Measurements from ENCODE around the gene PHTF1.

PHTF1 gene

GRCh38 chr1:113677250-113678158 lies 81.8 kb downstream of the PHTF1 start:
- Histone ChIP-seq H2BK120ac (ENCODE audit: low read depth, low read length) (no peak overlapping the region), H3K4me3 (ENCODE audit: low read length) (no peak overlapping the region), H3K36me3 (ENCODE audit: control insufficient read depth, insufficient read depth, low read length) (no peaks in the 10 kb centered on the region), H3K27ac (ENCODE audit: low read depth, low read length) (no peak overlapping the region), H3K4ac (ENCODE audit: low read depth, low read length) (no peak overlapping the region), H3K79me1 (ENCODE audit: low read length) (no peaks in the 10 kb centered on the region), H3K9ac (ENCODE audit: low read length) (no peak overlapping the region), H3K27me3 (ENCODE audit: insufficient read depth, low read length, poor library complexity) (no peaks in the 10 kb centered on the region), H3K4me1 (ENCODE audit: control insufficient read depth, low read depth, low read length) (no peaks in the 10 kb centered on the region), H2BK5ac (ENCODE audit: low read length) (no peak overlapping the region), H3K4me2 (ENCODE audit: low read length) (no peak overlapping the region), H2BK15ac (replicated peaks; ENCODE audit: low read depth) (no peak overlapping the region), H4K8ac (ENCODE audit: low read depth, low read length) (no peak overlapping the region), H2AK5ac (ENCODE audit: low read length) (no peak overlapping the region), H3K79me2 (ENCODE audit: control insufficient read depth, insufficient read depth, low read length) (no peaks in the 10 kb centered on the region), H3K56ac (ENCODE audit: low read length) (no peak overlapping the region), H3K23ac (ENCODE audit: low read length) (no peak overlapping the region), H4K5ac (ENCODE audit: low read length) (no peak overlapping the region), H3K18ac (ENCODE audit: low read length) (no peak overlapping the region)
- WGBS (ENCODE audit: extremely low coverage, insufficient coverage, low lambda C conversion rate), result no CpG with 5 or more reads among the region's 7 CpGs
- peak; percentile 53 for DNase-seq

- H4K5ac ChIP-seq (ENCODE audit: low read length), result no peak overlapping the region
- H3K27ac ChIP-seq (ENCODE audit: low read depth, low read length), result no peak overlapping the region
- no peaks in the 10 kb centered on the region for H3K27me3 ChIP-seq (ENCODE audit: insufficient read depth, low read length, poor library complexity)
- H3K9ac ChIP-seq (ENCODE audit: low read length), result no peak overlapping the region
- WGBS (ENCODE audit: extremely low coverage, insufficient coverage, low lambda C conversion rate), result no CpG with 5 or more reads among the region's 5 CpGs
- H3K23ac ChIP-seq (ENCODE audit: low read length), result no peak overlapping the region
- no peak for DNase-seq
- no peak overlapping the region for H3K56ac ChIP-seq (ENCODE audit: low read length)
- no peak overlapping the region for H3K4me3 ChIP-seq (ENCODE audit: low read length)
- no peak overlapping the region for H2AK5ac ChIP-seq (ENCODE audit: low read length)
- H2BK15ac ChIP-seq (replicated peaks; ENCODE audit: low read depth), result no peak overlapping the region
- H2BK5ac ChIP-seq (ENCODE audit: low read length), result no peak overlapping the region
- H2BK120ac ChIP-seq (ENCODE audit: low read depth, low read length), result no peak overlapping the region
- no peaks in the 10 kb centered on the region for H3K36me3 ChIP-seq (ENCODE audit: control insufficient read depth, insufficient read depth, low read length)
- H3K79me2 ChIP-seq (ENCODE audit: control insufficient read depth, insufficient read depth, low read length), result no peaks in the 10 kb centered on the region
- H3K4me2 ChIP-seq (ENCODE audit: low read length), result no peak overlapping the region
- H3K18ac ChIP-seq (ENCODE audit: low read length), result no peak overlapping the region
- H3K79me1 ChIP-seq (ENCODE audit: low read length), result no peaks in the 10 kb centered on the region
- no peaks in the 10 kb centered on the region for H3K4me1 ChIP-seq (ENCODE audit: control insufficient read depth, low read depth, low read length)
- no peak overlapping the region for H4K8ac ChIP-seq (ENCODE audit: low read depth, low read length)
- H3K4ac ChIP-seq (ENCODE audit: low read depth, low read length), result no peak overlapping the region
Observed at GRCh38 chr1:113676524-113676923, 82.8 kb downstream of the PHTF1 start.

DNA sequence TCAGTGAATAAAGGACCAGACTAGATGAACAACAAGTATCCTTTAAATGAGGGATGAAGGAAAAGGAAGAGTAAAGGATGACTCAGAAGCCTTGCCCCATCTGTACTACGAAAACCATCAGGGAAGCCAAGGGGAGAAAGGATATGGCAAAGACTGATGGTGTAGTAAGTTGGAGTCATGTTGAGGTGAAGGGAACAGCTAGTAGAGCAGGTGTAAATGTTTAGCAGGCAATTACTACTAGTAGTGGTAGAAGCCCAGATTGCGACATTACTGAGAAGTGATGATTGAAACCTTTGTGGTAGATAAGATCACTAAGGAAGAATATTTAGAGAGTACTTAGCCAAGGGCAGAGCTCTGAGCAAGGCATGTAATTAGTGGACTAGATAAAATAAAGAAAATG lies 84.0 kb downstream of the PHTF1 start:
- Histone ChIP-seq H3K18ac (ENCODE audit: low read length) (no peak overlapping the region), H3K79me1 (ENCODE audit: low read length) (no peaks in the 10 kb centered on the region), H3K79me2 (ENCODE audit: control insufficient read depth, insufficient read depth, low read length) (no peaks in the 10 kb centered on the region), H3K36me3 (ENCODE audit: control insufficient read depth, insufficient read depth, low read length) (no peaks in the 10 kb centered on the region), H2BK120ac (ENCODE audit: low read depth, low read length) (no peak overlapping the region), H3K56ac (ENCODE audit: low read length) (no peak overlapping the region), H3K23ac (ENCODE audit: low read length) (no peak overlapping the region), H3K4me2 (ENCODE audit: low read length) (no peak overlapping the region), H2BK5ac (ENCODE audit: low read length) (no peak overlapping the region), H3K27ac (ENCODE audit: low read depth, low read length) (no peak overlapping the region), H4K5ac (ENCODE audit: low read length) (no peak overlapping the region), H3K4ac (ENCODE audit: low read depth, low read length) (no peak overlapping the region), H2BK15ac (replicated peaks; ENCODE audit: low read depth) (no peak overlapping the region), H3K9ac (ENCODE audit: low read length) (no peak overlapping the region), H3K4me3 (ENCODE audit: low read length) (no peak overlapping the region), H3K4me1 (ENCODE audit: control insufficient read depth, low read depth, low read length) (no peaks in the 10 kb centered on the region), H3K27me3 (ENCODE audit: insufficient read depth, low read length, poor library complexity) (no peaks in the 10 kb centered on the region), H2AK5ac (ENCODE audit: low read length) (no peak overlapping the region), H4K8ac (ENCODE audit: low read depth, low read length) (no peak overlapping the region)
- WGBS (ENCODE audit: extremely low coverage, insufficient coverage, low lambda C conversion rate), result no CpG with 5 or more reads among the region's 2 CpGs
- no peak for DNase-seq

DNA sequence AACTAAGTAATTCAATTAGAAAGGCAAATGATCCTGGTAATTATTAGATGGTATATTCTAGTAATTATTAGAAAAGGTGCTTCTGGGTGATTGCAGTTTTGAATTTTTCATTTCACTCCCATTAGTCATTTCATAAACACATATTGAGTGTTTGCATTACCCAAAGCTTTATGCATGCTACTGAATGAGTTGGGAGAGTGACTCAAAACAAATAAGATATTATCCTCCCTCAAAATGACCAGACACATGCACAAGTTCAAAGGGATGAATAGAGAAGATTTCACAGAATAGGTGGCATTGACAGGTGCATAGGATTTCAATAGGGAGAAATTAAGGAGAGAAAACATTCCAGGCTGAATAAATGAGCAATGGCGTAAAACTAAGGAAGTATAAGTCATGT lies 84.7 kb downstream of the PHTF1 start:
- Histone ChIP-seq H2BK120ac (ENCODE audit: low read depth, low read length) (no peak overlapping the region), H3K4me3 (ENCODE audit: low read length) (no peak overlapping the region), H2BK15ac (replicated peaks; ENCODE audit: low read depth) (no peak overlapping the region), H3K4me1 (ENCODE audit: control insufficient read depth, low read depth, low read length) (no peaks in the 10 kb centered on the region), H3K79me1 (ENCODE audit: low read length) (no peaks in the 10 kb centered on the region), H4K8ac (ENCODE audit: low read depth, low read length) (no peak overlapping the region), H3K4me2 (ENCODE audit: low read length) (no peak overlapping the region), H2BK5ac (ENCODE audit: low read length) (no peak overlapping the region), H3K36me3 (ENCODE audit: control insufficient read depth, insufficient read depth, low read length) (no peaks in the 10 kb centered on the region), H3K18ac (ENCODE audit: low read length) (no peak overlapping the region), H3K79me2 (ENCODE audit: control insufficient read depth, insufficient read depth, low read length) (no peaks in the 10 kb centered on the region), H3K9ac (ENCODE audit: low read length) (no peak overlapping the region), H3K27ac (ENCODE audit: low read depth, low read length) (no peak overlapping the region), H3K56ac (ENCODE audit: low read length) (no peak overlapping the region), H2AK5ac (ENCODE audit: low read length) (no peak overlapping the region), H4K5ac (ENCODE audit: low read length) (no peak overlapping the region), H3K27me3 (ENCODE audit: insufficient read depth, low read length, poor library complexity) (no peaks in the 10 kb centered on the region), H3K4ac (ENCODE audit: low read depth, low read length) (no peak overlapping the region), H3K23ac (ENCODE audit: low read length) (no peak overlapping the region)
- no CpG with 5 or more reads among the region's 1 CpG for WGBS (ENCODE audit: extremely low coverage, insufficient coverage, low lambda C conversion rate)
- no peak for DNase-seq

DNA sequence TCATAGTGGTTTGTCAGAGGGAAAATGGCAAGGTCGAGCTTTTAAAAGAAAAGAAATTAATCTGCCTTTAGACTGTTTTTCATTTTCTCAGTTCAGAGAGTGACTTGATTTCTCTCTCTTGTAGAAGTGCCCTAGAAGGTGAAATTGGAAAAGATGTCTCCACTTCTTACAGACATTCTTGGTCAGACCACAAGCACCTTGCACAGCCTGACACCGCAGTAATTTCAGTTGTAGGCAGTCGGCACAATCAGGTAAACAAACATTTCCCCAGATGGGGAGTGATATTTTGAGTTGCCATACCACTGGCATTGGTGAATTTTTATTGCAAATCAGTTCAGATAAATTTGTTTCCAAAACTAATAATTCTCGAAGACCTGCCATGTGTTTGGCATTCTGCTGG lies 86.8 kb downstream of the PHTF1 start:
- Histone ChIP-seq H3K9ac (ENCODE audit: low read length) (no peak overlapping the region), H3K36me3 (ENCODE audit: control insufficient read depth, insufficient read depth, low read length) (no peaks in the 10 kb centered on the region)
- no CpG with 5 or more reads among the region's 4 CpGs for WGBS (ENCODE audit: extremely low coverage, insufficient coverage, low lambda C conversion rate)

GRCh38 chr1:113670650-113671049 lies 88.6 kb downstream of the PHTF1 start:
- no peak overlapping the region for H3K4me3 ChIP-seq (ENCODE audit: low read length)
- H3K4ac ChIP-seq (ENCODE audit: low read depth, low read length), result no peak overlapping the region
- H2BK15ac ChIP-seq (replicated peaks; ENCODE audit: low read depth), result no peak overlapping the region
- no peaks in the 10 kb centered on the region for H3K79me2 ChIP-seq (ENCODE audit: control insufficient read depth, insufficient read depth, low read length)
- no peak overlapping the region for H3K4me2 ChIP-seq (ENCODE audit: low read length)
- no peak overlapping the region for H3K56ac ChIP-seq (ENCODE audit: low read length)
- H3K4me1 ChIP-seq (ENCODE audit: control insufficient read depth, low read depth, low read length), result no peaks in the 10 kb centered on the region
- H4K8ac ChIP-seq (ENCODE audit: low read depth, low read length), result no peak overlapping the region
- H3K23ac ChIP-seq (ENCODE audit: low read length), result no peak overlapping the region
- no peak overlapping the region for H3K27ac ChIP-seq (ENCODE audit: low read depth, low read length)
- no peak overlapping the region for H4K5ac ChIP-seq (ENCODE audit: low read length)
- H2BK120ac ChIP-seq (ENCODE audit: low read depth, low read length), result no peak overlapping the region
- H3K79me1 ChIP-seq (ENCODE audit: low read length), result no peaks in the 10 kb centered on the region
- H2AK5ac ChIP-seq (ENCODE audit: low read length), result no peak overlapping the region
- H3K9ac ChIP-seq (ENCODE audit: low read length), result no peak overlapping the region
- DNase-seq, result no peak
- no CpG with 5 or more reads among the region's 1 CpG for WGBS (ENCODE audit: extremely low coverage, insufficient coverage, low lambda C conversion rate)
- H2BK5ac ChIP-seq (ENCODE audit: low read length), result no peak overlapping the region
- no peak overlapping the region for H3K18ac ChIP-seq (ENCODE audit: low read length)
- no peaks in the 10 kb centered on the region for H3K36me3 ChIP-seq (ENCODE audit: control insufficient read depth, insufficient read depth, low read length)
- H3K27me3 ChIP-seq (ENCODE audit: insufficient read depth, low read length, poor library complexity), result no peaks in the 10 kb centered on the region

More for the DNA sequence above, 86.8 kb downstream of the PHTF1 start:
- Histone ChIP-seq H4K8ac (ENCODE audit: low read depth, low read length) (no peak overlapping the region), H3K23ac (ENCODE audit: low read length) (no peak overlapping the region), H3K4me1 (ENCODE audit: control insufficient read depth, low read depth, low read length) (no peaks in the 10 kb centered on the region), H2BK5ac (ENCODE audit: low read length) (no peak overlapping the region), H3K4ac (ENCODE audit: low read depth, low read length) (no peak overlapping the region), H2AK5ac (ENCODE audit: low read length) (no peak overlapping the region), H3K79me2 (ENCODE audit: control insufficient read depth, insufficient read depth, low read length) (no peaks in the 10 kb centered on the region), H4K5ac (ENCODE audit: low read length) (no peak overlapping the region), H3K27ac (ENCODE audit: low read depth, low read length) (no peak overlapping the region), H3K56ac (ENCODE audit: low read length) (no peak overlapping the region), H3K4me2 (ENCODE audit: low read length) (no peak overlapping the region), H3K4me3 (ENCODE audit: low read length) (no peak overlapping the region), H2BK15ac (replicated peaks; ENCODE audit: low read depth) (no peak overlapping the region), H3K79me1 (ENCODE audit: low read length) (no peaks in the 10 kb centered on the region), H3K18ac (ENCODE audit: low read length) (no peak overlapping the region), H2BK120ac (ENCODE audit: low read depth, low read length) (no peak overlapping the region), H3K27me3 (ENCODE audit: insufficient read depth, low read length, poor library complexity) (no peaks in the 10 kb centered on the region)
- no peak for DNase-seq
